H9 (cell line): ENCODE data around the gene RO60. TPM values are rescaled to one million over a fixed set of nuclear protein-coding genes. Genes with fewer than 3 reads are reported as not detected.

Experiments
- DNase-seq: peaks from one replicate; pipeline ENCODE4 v3.0.0-alpha.2; 2017
- H2AFZ ChIP-seq: one replicate; pipeline ENCODE4 v1.6.1; 2013; ENCODE audit warnings: mild to moderate bottlenecking, low read length, control low read depth, moderate library complexity
- H2AK5ac ChIP-seq: 2 replicates; pipeline ENCODE4 v1.6.1; 2013; ENCODE audit warnings: low read length, control low read depth, mixed read lengths; ENCODE audit not compliant: insufficient read length
- H2BK120ac ChIP-seq: one replicate; pipeline ENCODE4 v1.6.1; 2013; ENCODE audit warnings: low read depth, mild to moderate bottlenecking, low read length, control low read depth, inconsistent platforms; ENCODE audit not compliant: poor library complexity, severe bottlenecking
- H2BK12ac ChIP-seq: 2 replicates; pipeline ENCODE4 v1.6.1; 2013; ENCODE audit warnings: low read length, control low read depth, mixed read lengths, low read depth; ENCODE audit not compliant: insufficient read length
- H2BK15ac ChIP-seq: 2 replicates; pipeline ENCODE4 v1.6.1; 2013; ENCODE audit warnings: low read depth, low read length, control low read depth
- H2BK20ac ChIP-seq: one replicate; pipeline ENCODE4 v1.6.1; 2013; ENCODE audit warnings: low read depth, mild to moderate bottlenecking, low read length, control low read depth, inconsistent platforms; ENCODE audit not compliant: poor library complexity, severe bottlenecking
- H2BK5ac ChIP-seq: 2 replicates; pipeline ENCODE4 v1.6.1; 2013; ENCODE audit warnings: low read length, control low read depth, mixed read lengths; ENCODE audit not compliant: insufficient read length
- H3K14ac ChIP-seq: 2 replicates; pipeline ENCODE4 v1.6.1; 2013; ENCODE audit warnings: low read length, control low read depth; ENCODE audit not compliant: insufficient read depth
- H3K18ac ChIP-seq: 2 replicates; pipeline ENCODE4 v1.6.1; 2013; ENCODE audit warnings: low read depth, mild to moderate bottlenecking, mixed read lengths, low read length, control low read depth; ENCODE audit not compliant: insufficient read length
- H3K23ac ChIP-seq: 2 replicates; pipeline ENCODE4 v1.6.1; 2013; ENCODE audit warnings: low read length, control low read depth, mixed read lengths, low read depth; ENCODE audit not compliant: insufficient read length
- H3K23me2 ChIP-seq: 2 replicates; pipeline ENCODE4 v1.6.1; 2013; ENCODE audit warnings: low read depth, mild to moderate bottlenecking, mixed read lengths, low read length, control low read depth; ENCODE audit not compliant: insufficient read length, poor library complexity, severe bottlenecking
- H3K27ac ChIP-seq: 2 replicates; pipeline ENCODE4 v1.5.1; 2013; ENCODE audit warnings: low read length, control low read depth, mixed read lengths, low read depth; ENCODE audit not compliant: insufficient read length
- H3K27me3 ChIP-seq: 2 replicates; pipeline ENCODE4 v1.6.1; 2013; ENCODE audit warnings: low read length, control low read depth, inconsistent platforms; ENCODE audit not compliant: insufficient read depth
- H3K4ac ChIP-seq: 2 replicates; pipeline ENCODE4 v1.6.1; 2013; ENCODE audit warnings: low read depth, mild to moderate bottlenecking, control low read depth, inconsistent platforms, low read length, moderate library complexity
- H3K4me1 ChIP-seq: 2 replicates; pipeline ENCODE4 v1.6.1; 2013; ENCODE audit warnings: low read length, control low read depth, inconsistent platforms; ENCODE audit not compliant: insufficient read depth
- H3K4me2 ChIP-seq: 2 replicates; pipeline ENCODE4 v1.6.1; 2013; ENCODE audit warnings: low read length, control low read depth, mixed read lengths; ENCODE audit not compliant: insufficient read length, insufficient read depth
- H3K56ac ChIP-seq: 2 replicates; pipeline ENCODE4 v1.6.1; 2013; ENCODE audit warnings: low read depth, mild to moderate bottlenecking, mixed read lengths, low read length, control low read depth; ENCODE audit not compliant: insufficient read length
- H3K79me1 ChIP-seq: 2 replicates; pipeline ENCODE4 v1.6.1; 2013; ENCODE audit warnings: low read depth, mild to moderate bottlenecking, moderate library complexity, low read length, control low read depth, inconsistent platforms; ENCODE audit not compliant: insufficient read depth, poor library complexity, severe bottlenecking
- H3K79me2 ChIP-seq: 2 replicates; pipeline ENCODE4 v1.6.1; 2013; ENCODE audit warnings: low read length, control low read depth, inconsistent platforms; ENCODE audit not compliant: insufficient read depth
- H3K9ac ChIP-seq: 2 replicates; pipeline ENCODE4 v1.6.1; 2013; ENCODE audit warnings: low read length, control low read depth, mixed read lengths; ENCODE audit not compliant: insufficient read length; ENCODE audit errors: extremely low read depth
- H3K9me3 ChIP-seq: one replicate; pipeline ENCODE4 v1.6.1; 2013; ENCODE audit warnings: low read depth, low read length, inconsistent platforms; ENCODE audit not compliant: control insufficient read depth
- H3T11ph ChIP-seq: one replicate; pipeline ENCODE4 v1.6.1; 2013; ENCODE audit warnings: mild to moderate bottlenecking, low read length, control low read depth, inconsistent platforms
- H4K20me1 ChIP-seq: one replicate; pipeline ENCODE4 v1.6.1; 2013; ENCODE audit not compliant: control insufficient read depth, insufficient read length, insufficient read depth
- H4K5ac ChIP-seq: 2 replicates; pipeline ENCODE4 v1.6.1; 2013; ENCODE audit warnings: low read depth, mild to moderate bottlenecking, mixed read lengths, low read length, control low read depth; ENCODE audit not compliant: insufficient read length
- H4K8ac ChIP-seq: replicated peaks from 2 replicates; pipeline ENCODE4 v1.6.1; 2013; ENCODE audit warnings: low read length, control low read depth, mixed read lengths, low read depth; ENCODE audit not compliant: insufficient read length
- H4K91ac ChIP-seq: 2 replicates; pipeline ENCODE4 v1.6.1; 2013; ENCODE audit warnings: low read depth, mild to moderate bottlenecking, moderate library complexity, mixed read lengths, low read length, control low read depth; ENCODE audit not compliant: insufficient read length
- H3K27ac Mint-ChIP-seq, 3 experiments: 2 replicates in 2 of 3; 3 replicates in 1 of 3; pipeline ENCODE4 v1.8.0; 2020 to 2021; ENCODE audit warnings: mixed read lengths in 3 of 3, mild to moderate bottlenecking in 1 of 3, moderate library complexity in 1 of 3
- H3K27me3 Mint-ChIP-seq: 2 replicates; pipeline ENCODE4 v1.8.0; 2021; ENCODE audit warnings: low read depth, mild to moderate bottlenecking, moderate library complexity, mixed read lengths
- H3K36me3 Mint-ChIP-seq, 3 experiments: 2 replicates in 2 of 3; 3 replicates in 1 of 3; pipeline ENCODE4 v1.8.0; 2020 to 2021; ENCODE audit warnings: low read depth in 3 of 3, mixed read lengths in 3 of 3; ENCODE audit not compliant: insufficient read depth in 1 of 3
- H3K4me1 Mint-ChIP-seq, 2 experiments: 2 replicates each; pipeline ENCODE4 v1.8.0; 2020; ENCODE audit warnings: mixed read lengths in 2 of 2
- H3K4me3 Mint-ChIP-seq, 2 experiments: 2 replicates in 1 of 2; 3 replicates in 1 of 2; pipeline ENCODE4 v1.8.0; 2020 to 2021; ENCODE audit warnings: mild to moderate bottlenecking in 2 of 2, mixed read lengths in 2 of 2, moderate library complexity in 1 of 2
- H3K9me3 Mint-ChIP-seq, 2 experiments: 2 replicates in 1 of 2; 3 replicates in 1 of 2; pipeline ENCODE4 v1.8.0; 2020; ENCODE audit warnings: mild to moderate bottlenecking in 2 of 2, mixed read lengths in 2 of 2, moderate library complexity in 1 of 2
- WGBS: extraction: QIAGEN DNeasy Blood & Tissue Kit; methylation state at CpG from one replicate; pipeline ENCODE4 v1.1.7; 2013; ENCODE audit warnings: missing lambda C conversion rate, low lambda C conversion rate, mixed read lengths; ENCODE audit not compliant: insufficient read length; ENCODE audit errors: extremely low coverage; 5-methylcytosine and 5-hydroxymethylcytosine counted together
- total RNA-seq: library from RNA; stranded (reverse); gene quantifications from 2 replicates; pipeline ENCODE4 v1.2.1, GENCODE V29; 2021
- TF ChIP-seq, protein P1 (sequence below): fragments of 200-600 bp; sonication (generic); conservative IDR thresholded peaks from 3 replicates; pipeline ENCODE4 v1.8.0; 2021; ENCODE audit warnings: antibody characterized with exemption, mild to moderate bottlenecking

The RO60 gene
- total RNA-seq, 1 experiment from 2014 or later, result 84.7 TPM

DNA sequence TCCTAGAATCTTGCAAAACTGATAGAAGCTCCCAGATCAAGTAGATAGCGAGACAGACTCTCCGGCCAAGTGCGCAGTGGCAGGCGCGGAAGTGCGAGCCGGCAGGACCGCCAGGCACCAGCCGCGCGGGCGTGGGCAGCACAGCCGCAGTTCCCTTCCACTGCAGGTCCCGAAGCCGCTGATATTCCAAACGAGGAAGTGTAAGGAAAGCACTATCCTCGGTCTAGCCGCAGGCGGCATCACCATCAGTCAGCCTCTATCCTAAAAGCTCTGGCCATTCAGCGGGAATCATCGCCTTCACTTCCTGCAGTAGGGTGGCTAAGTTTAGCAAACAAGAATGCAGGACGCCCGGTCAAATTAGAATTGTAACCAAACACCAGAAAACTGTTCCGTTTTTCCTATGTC is 45.1 kb downstream of the RO60 start:
- Histone ChIP-seq H3K9ac (peak overlapping the region; percentile 51), H3K23me2 (peaks cover 10% of the 10 kb centered on the region), H4K5ac (no peak overlapping the region), H3K79me2 (no peaks in the 10 kb centered on the region), H3K79me1 (no peaks in the 10 kb centered on the region), H2BK5ac (no peak overlapping the region), H3K9me3 (no peaks in the 10 kb centered on the region), H3K23ac (no peak overlapping the region), H2AFZ (no peak overlapping the region), H2BK20ac (no peak overlapping the region), H3K56ac (no peak overlapping the region), H4K8ac (no peak overlapping the region), H3K27me3 (no peaks in the 10 kb centered on the region; the same call in 1 of the 2 replicates), H2BK15ac (no peak overlapping the region), H3K4me1 (no peaks in the 10 kb centered on the region), H2AK5ac (no peak overlapping the region), H3T11ph (no peak overlapping the region), H3K18ac (no peak overlapping the region), H3K27ac (no peak overlapping the region), H3K14ac (no peak overlapping the region), H2BK120ac (no peak overlapping the region), H3K4me2 (peak overlapping the region; percentile 69), H4K91ac (no peak overlapping the region), H2BK12ac (no peak overlapping the region), H4K20me1 (no peaks in the 10 kb centered on the region), H3K4ac (no peak overlapping the region)
- peak; percentile 52 for DNase-seq
- peaks cover 0 to 8% (median 0%) of the 10 kb centered on the region in 3 experiments; a peak in 2 of 7 replicates for H3K36me3 Mint-ChIP-seq
- H3K27ac Mint-ChIP-seq, result peak overlapping the region in 1 of 3 experiments; percentile 73; a peak in 1 of 7 replicates
- peak overlapping the region; percentile 81 to 92 for H3K4me3 Mint-ChIP-seq
- peaks cover 12 to 13% of the 10 kb centered on the region in 2 experiments for H3K4me1 Mint-ChIP-seq
- no CpG with 5 or more reads among the region's 24 CpGs for WGBS
- no peaks in the 10 kb centered on the region for H3K9me3 Mint-ChIP-seq
- peaks cover 13% of the 10 kb centered on the region for H3K27me3 Mint-ChIP-seq
- TF ChIP-seq, protein P1, sequence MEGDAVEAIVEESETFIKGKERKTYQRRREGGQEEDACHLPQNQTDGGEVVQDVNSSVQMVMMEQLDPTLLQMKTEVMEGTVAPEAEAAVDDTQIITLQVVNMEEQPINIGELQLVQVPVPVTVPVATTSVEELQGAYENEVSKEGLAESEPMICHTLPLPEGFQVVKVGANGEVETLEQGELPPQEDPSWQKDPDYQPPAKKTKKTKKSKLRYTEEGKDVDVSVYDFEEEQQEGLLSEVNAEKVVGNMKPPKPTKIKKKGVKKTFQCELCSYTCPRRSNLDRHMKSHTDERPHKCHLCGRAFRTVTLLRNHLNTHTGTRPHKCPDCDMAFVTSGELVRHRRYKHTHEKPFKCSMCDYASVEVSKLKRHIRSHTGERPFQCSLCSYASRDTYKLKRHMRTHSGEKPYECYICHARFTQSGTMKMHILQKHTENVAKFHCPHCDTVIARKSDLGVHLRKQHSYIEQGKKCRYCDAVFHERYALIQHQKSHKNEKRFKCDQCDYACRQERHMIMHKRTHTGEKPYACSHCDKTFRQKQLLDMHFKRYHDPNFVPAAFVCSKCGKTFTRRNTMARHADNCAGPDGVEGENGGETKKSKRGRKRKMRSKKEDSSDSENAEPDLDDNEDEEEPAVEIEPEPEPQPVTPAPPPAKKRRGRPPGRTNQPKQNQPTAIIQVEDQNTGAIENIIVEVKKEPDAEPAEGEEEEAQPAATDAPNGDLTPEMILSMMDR, result no peak
